GM19193 (cell line): Measurements from ENCODE around the gene CCDC157.

ENCODE experiments used
- POLR2A ChIP-seq: IDR thresholded peaks from 4 replicates; pipeline ENCODE4 v1.6.1; 2011; ENCODE audit not compliant: insufficient read depth, insufficient read length; ENCODE audit errors: extremely low read depth

CCDC157 gene

DNA sequence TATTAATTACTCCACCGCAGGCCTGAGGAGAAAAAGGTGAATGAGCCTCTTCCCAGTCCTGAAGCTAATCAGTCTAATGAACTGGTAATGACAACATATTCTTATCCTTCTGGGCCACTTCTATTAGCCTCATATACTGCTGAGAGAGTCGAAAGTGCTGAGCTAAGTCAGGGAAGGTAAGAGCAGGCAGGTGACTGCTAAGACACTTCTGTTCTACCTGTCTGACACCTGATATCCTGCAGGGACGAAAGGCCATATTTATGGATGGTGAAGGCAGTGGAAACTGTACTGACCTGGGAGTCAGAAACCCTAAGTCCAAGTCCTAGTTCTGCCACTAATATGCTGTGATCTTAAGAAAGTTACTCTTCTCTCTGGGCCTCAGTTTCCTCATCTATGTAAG, 33.6 kb upstream of the CCDC157 start:
- no peak for TF ChIP-seq POLR2A

DNA sequence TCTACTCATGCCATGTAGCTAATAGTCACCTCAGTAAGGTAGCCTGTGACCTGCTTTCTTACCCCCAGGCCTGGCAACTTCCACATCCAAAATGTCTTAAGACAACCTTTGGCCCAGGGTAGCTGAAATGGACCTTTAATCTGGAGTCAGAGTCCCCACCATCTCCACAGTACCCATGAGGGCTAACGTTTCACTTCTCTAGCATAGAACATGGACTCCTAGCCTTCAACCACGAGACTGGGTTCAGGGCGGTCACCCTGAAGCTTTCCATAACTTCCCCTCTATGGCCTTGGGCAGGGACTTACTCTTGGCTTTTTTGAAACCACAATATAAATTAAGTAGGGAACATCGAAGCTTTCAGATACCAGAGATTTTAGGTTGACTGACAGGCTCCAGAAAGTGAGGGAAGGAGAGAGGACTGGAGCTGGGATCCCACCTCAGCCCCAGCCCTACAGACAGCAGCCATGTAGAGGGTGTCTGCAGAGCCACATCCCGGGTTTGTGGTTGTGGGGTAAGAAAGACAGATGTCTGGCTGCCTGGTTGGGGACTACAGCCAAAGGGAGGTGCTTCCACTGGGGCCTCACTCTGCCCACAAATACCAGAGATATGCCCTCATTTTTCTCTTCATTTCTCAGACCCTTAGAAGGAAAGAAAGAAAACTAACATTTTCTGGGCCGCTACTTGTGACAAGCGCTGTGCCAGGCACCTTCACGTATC, 32.6 kb upstream of the CCDC157 start:
- no peak for TF ChIP-seq POLR2A

DNA sequence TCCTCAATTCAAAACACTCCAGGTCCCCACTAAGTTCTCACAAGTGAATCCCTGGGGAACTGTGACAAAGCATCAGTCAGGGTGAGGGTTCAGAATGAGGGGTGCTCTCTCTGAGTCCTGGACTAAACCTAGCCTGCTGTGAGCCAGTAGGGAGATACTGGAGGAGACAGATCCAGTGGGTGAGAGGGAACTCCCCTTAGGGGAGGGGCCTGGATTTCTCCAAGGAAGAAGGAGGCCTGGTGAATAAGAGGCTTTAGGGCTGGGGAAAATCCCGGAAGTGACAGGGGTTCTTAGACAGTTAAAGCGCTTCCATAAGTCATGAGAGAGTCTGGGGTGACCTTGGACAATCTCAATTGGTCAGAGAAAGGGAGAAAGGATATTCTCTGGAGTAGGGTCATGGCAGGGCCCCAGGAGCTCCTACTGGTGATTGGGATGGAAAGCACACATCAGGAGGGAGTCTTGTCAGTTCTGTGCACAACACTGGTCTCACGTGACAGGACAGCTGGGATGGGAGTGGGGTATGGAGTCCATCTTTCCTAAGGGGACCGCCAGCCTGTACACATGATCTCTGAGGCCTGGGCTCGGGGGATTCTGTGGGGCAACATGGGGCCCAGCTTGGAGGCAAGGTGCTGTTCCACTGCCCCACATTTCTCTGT, 31.6 kb upstream of the CCDC157 start:
- TF ChIP-seq POLR2A: no peak

DNA sequence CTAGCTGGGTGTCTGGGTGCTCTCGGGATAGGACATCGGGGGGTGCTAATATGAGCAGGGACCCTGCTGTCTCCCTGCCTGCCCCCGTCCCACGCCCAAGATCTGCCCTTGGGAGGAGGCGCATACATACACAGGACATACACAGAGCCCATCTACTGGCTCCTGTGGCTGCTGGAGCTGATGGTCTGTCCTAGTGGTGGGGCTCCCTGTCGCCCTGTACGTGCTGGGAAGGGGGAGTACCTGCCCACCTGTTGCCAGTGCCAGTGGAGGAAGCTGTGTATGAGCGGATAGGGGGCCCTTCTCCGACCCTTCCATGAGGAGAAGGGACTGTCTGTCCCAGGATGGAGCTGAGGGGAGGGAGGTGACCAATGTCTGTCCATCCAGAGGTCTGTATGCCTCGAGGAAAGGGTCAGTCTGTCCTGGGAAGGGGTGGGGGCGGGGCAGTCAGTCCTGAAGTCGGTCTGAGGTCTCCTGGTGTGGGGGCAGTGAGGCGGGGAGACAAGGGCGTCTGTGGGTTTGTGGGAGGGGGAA, 31.0 kb upstream of the CCDC157 start:
- TF ChIP-seq POLR2A: no peak

GRCh38 chr22:30326255-30326705, 30.5 kb upstream of the CCDC157 start:
- TF ChIP-seq POLR2A: no peak

DNA sequence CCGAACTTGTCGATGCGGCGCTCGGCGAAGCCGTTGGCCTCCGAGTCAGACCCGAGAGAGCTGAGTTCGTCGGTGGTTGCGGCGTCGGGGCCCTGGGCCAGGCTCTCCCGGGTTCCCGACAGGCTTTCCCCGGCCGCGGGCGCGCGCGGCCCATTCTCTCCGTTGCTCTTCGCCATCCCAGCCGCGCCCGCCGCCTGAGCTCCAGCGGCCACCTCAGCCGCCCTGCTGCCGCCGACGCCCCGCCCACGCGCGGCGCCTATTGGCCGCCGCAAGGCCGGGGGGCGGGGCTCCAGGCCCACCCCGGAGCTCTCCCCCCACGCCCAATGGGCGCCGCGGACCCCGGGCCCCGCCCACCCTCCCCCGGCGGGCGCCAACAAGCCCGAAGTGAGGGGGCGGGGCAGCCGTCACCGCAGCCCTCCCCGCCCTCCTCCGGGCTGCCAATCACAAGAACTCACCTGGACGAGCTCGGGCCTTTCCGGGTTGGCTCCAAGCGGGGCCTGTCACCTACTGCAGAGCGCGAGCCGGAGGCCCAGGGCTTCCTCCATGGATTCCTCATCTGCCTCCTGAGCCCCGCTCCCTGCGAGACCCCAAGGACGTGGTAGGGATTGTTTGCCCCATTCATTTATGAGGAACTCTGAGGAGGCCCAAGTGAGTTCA, 30.0 kb upstream of the CCDC157 start, which contains the start of gene TBC1D10A:
Gene TBC1D10A (minus strand): TSS at position 236 of the 657 bp plus-strand sequence. CDS start 60 bp downstream, at position 176.
- TF ChIP-seq POLR2A: peak; percentile 79

DNA sequence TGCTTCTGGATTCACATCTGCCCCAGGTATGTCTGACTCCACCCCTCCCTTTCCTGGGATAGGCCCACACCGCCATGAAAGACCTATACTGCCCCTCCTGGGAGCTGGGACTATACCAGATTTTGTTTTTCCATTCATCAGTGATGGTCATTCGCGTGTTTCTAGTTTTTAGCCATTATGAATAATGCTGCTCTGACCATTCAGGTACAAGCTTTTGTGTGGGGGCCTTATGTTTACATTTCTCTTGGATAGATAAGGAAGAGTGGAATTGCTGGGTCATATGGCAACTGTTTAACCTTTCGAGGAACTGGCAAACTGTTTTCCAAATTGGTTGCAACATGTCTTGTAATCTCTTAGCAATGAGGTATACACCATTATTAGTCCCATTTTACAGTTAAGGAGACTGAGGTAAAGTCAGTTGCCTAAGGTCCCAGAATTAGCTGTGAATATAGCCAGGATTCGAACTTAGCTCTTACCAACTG, 28.9 kb upstream of the CCDC157 start:
- no peak for TF ChIP-seq POLR2A

DNA sequence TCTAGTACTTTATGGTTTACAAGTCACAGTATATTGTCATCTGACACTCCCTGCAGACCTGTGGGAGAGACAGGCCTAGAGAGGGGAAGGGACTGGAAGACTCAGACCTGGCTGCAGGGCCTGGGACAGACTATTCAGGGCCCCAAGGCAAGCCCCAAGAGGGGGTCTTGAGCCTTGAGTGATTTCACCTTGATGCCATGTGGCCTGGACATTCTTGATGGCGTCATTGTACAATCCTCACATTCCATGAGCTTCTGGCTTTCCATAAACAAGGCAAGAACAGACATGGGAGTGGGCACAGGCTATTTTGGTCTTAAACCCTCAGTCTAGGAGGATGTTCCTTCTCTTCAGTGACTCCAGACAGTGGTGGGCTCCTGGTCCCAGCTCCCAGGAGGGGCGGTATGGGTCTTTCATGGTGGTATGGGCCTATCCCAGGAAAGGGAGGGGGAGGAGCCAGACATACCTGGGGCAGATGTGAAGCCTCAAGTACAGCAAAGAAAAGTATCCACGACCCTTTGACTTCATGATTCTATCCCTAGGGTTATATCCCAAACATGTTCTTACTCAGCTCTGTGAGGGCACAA, 28.2 kb upstream of the CCDC157 start:
- no peak for TF ChIP-seq POLR2A

DNA sequence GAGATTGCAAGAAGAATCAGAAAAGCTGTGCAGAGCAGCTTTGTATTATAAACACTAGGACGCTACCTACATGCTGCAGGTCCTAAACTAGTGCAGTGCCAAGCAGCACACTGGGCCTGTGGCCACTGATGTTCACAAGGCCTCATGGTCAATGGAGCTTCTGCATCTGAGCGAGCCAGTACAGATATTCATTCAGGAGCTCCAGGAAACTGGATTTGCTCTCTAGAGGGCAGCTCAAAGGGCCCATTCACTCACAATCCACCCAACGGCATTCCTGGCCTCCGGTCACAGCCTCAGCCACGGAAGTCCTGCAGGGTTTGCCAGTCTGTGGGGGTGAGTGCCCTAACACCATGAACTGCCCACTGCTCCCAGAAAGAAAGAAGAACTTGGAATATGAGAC, 24.3 kb upstream of the CCDC157 start:
- TF ChIP-seq POLR2A: no peak

DNA sequence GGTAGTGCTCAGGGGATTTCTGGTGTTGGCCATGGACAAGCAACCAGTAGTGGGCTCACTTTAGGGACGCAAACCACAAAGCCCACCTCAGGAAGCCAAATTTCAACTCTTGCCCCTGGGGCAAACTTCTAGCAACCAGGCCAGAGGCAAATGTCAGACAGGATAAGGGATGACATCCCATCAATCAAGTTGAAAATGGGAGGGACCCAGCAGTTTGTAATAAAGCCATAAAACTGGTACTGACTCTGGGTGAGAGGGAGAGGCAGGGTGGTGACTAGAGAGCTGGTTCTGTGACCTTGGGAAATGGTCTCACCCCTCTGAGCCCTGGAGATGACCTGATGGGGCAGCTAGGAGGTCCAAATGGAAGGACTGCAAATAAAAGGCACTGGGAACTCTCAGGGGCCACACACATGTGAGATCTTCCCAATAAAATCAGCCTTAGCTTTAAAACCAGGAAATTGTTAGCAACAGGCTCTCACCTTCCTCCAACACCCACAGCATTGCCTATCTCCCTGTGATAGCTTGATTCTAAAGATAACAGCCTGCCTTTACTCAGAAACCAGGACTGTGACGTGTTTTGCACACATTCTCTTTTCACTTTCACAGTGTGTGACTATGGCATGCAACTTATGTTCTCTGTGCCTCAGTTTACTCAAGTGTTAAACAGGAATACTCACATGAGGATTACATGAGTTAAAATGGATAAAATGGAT, 23.7 kb upstream of the CCDC157 start:
- TF ChIP-seq POLR2A: no peak

GRCh38 chr22:30333707-30334087, 23.1 kb upstream of the CCDC157 start:
- no peak for TF ChIP-seq POLR2A

GRCh38 chr22:30334646-30335045, 22.2 kb upstream of the CCDC157 start:
- TF ChIP-seq POLR2A: no peak

DNA sequence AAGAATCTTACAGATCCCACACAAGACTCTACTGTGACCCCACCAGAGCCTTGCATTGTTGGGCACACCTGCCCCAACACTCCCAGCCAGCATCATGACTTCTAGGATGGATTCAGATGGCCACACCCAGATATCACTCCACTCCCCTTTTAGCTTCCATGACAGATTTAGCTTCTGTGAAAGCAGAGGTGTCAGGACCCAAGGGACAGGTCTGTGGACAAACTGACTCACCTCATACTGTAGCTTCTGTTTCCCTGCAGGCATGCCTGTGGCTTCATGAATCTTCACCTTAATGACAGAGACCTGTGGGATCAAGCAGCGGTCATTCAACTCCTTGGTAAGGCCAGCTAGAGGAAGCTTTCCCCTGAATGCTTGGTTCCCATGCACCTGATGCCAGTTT, 21.6 kb upstream of the CCDC157 start:
- no peak for TF ChIP-seq POLR2A

- TF ChIP-seq POLR2A: no peak
These were observed 19.9 kb upstream of the CCDC157 start for GRCh38 chr22:30336752-30337460.
